Activated CD8-positive, alpha-beta T cell treated with anti-CD3 and anti-CD28 coated beads, Interleukin-2, amount 10 ng/mL, durations not matched to agents 7 days and 5 days (primary cell): ENCODE results near the gene CES1. TPM values are rescaled to one million over a fixed set of nuclear protein-coding genes. Genes with fewer than 3 reads are reported as not detected.
"Not testable (repeated sequence)": the region's sequence is repeated elsewhere in the genome, so short reads cannot be mapped to it uniquely, and the experiment has no call there.

ENCODE experiments used
- ATAC-seq: fragments of 150-1000 bp; cut with Tn5 transposase; one replicate; pipeline ENCODE4 v1.10.0; 2021; ENCODE audit warnings: moderate library complexity
- CTCF ChIA-PET: fragments of 350-600 bp; sonication (Branson Sonifier 250); formaldehyde crosslinking; loops from one replicate; lab custom pipeline; 2021; ENCODE audit warnings: antibody characterized with exemption; lab: Charles Lee
- POLR2A ChIA-PET: fragments of 350-600 bp; sonication (Branson Sonifier 250); formaldehyde crosslinking; loops from one replicate; lab custom pipeline; 2021; ENCODE audit warnings: antibody characterized with exemption; lab: Charles Lee
- DNase-seq: peaks from one replicate; pipeline ENCODE4 v3.0.0-alpha.2; 2020
- H3K27ac Mint-ChIP-seq: one replicate; pipeline ENCODE4 v1.8.0; 2021; ENCODE audit warnings: mild to moderate bottlenecking, mixed read lengths
- H3K27me3 Mint-ChIP-seq: one replicate; pipeline ENCODE4 v1.8.0; 2021; ENCODE audit warnings: low read depth, mixed read lengths
- H3K36me3 Mint-ChIP-seq: one replicate; pipeline ENCODE4 v1.8.0; 2021; ENCODE audit warnings: low read depth, mixed read lengths
- H3K4me1 Mint-ChIP-seq: one replicate; pipeline ENCODE4 v1.8.0; 2021; ENCODE audit warnings: low read depth, mixed read lengths
- H3K4me3 Mint-ChIP-seq: one replicate; pipeline ENCODE4 v1.8.0; 2021; ENCODE audit warnings: mild to moderate bottlenecking, mixed read lengths
- H3K9me3 Mint-ChIP-seq: one replicate; pipeline ENCODE4 v1.8.0; 2022; ENCODE audit warnings: mixed read lengths; ENCODE audit not compliant: insufficient read depth
- total RNA-seq, 2 experiments: library from RNA; stranded (reverse); gene quantifications; one replicate each; pipeline ENCODE4 v1.2.3, GENCODE V29; 2021

CES1 gene
- total RNA-seq, 2 experiments from 2014 or later, result not detected

DNA sequence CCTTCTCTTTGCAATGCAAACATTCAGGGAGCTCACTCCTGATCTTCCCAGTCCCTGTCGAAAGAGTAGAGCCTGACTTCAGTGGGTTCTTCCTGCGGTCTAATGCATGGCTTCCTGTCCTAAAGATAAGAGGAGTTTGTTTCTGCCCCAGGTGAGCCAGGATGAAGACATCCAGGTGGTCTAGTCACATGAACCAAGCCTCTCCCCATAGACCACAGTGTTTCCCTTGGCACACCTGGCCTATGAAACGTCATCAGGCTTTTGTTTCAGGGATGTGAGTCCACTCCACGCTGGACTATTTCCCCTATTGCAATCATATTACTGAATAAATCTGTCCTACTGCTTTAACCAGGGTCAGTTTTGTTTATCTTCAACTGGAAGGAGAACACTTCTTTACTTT, 21.1 kb downstream of the CES1 start:
- H3K27me3 Mint-ChIP-seq, result no peaks in the 10 kb centered on the region
- H3K4me1 Mint-ChIP-seq, result no peaks in the 10 kb centered on the region
- H3K36me3 Mint-ChIP-seq, result no peaks in the 10 kb centered on the region
- no peak overlapping the region for H3K4me3 Mint-ChIP-seq
- no peaks in the 10 kb centered on the region for H3K9me3 Mint-ChIP-seq
- CTCF ChIA-PET, result no interaction called here
- H3K27ac Mint-ChIP-seq, result no peak overlapping the region
- DNase-seq (no peak), ATAC-seq (no peak)
- POLR2A ChIA-PET, result no interaction called here

DNA sequence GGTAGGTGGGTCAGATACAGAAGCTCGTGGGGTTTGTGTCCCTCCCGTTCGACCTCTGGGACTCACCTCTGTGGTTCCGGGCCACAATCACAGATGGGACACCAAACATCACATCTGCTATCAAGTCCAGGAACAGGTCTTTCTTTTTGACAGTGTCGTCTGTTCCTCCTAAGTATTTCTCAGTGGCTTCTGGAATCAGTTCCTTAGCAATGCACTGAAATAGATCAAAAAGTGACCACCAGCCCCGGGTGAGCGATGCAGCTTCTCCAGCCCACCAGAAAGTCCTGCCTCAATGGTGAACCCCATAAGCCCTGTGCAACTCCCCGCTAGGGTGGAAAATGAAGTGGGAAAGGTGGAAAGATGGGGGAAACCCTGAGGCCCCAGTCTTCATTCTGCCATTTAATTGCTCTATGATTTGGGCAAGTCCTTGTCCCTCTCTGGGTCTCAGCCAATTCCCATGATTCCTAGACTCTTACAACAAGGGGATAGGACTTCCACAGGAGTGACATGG, 22.4 kb downstream of the CES1 start:
- Mint-ChIP-seq H3K9me3 (no peaks in the 10 kb centered on the region), H3K4me1 (no peaks in the 10 kb centered on the region), H3K36me3 (no peaks in the 10 kb centered on the region), H3K4me3 (no peak overlapping the region), H3K27me3 (no peaks in the 10 kb centered on the region), H3K27ac (no peak overlapping the region)
- POLR2A ChIA-PET, result no interaction called here
- CTCF ChIA-PET, result no interaction called here
- no peak for DNase-seq
- ATAC-seq, result no peak

DNA sequence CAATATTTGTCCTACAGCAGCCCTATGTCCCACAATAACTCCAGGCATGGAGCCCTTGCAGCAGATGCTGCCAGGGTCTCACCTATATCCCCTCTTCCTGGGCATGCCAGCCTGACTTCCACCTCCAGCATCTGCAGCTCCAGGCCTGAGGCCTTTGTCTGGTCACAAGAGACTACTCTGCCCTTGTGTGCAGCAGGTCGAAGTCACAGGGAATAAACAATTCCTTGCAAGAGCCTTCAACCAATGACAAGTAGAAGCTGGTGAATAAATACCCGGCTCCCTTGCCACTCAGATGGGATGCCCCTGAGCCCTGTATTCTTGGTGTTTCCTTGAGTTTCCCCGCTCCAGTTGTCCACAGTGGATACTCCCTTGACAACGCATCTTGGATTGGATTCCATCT, 23.0 kb downstream of the CES1 start:
- no peaks in the 10 kb centered on the region for H3K9me3 Mint-ChIP-seq
- H3K4me3 Mint-ChIP-seq, result no peak overlapping the region
- no peaks in the 10 kb centered on the region for H3K27me3 Mint-ChIP-seq
- ChIA-PET CTCF (no interaction called here), POLR2A (no interaction called here)
- no peaks in the 10 kb centered on the region for H3K4me1 Mint-ChIP-seq
- DNase-seq (no peak), ATAC-seq (no peak)
- no peaks in the 10 kb centered on the region for H3K36me3 Mint-ChIP-seq
- H3K27ac Mint-ChIP-seq, result no peak overlapping the region

DNA sequence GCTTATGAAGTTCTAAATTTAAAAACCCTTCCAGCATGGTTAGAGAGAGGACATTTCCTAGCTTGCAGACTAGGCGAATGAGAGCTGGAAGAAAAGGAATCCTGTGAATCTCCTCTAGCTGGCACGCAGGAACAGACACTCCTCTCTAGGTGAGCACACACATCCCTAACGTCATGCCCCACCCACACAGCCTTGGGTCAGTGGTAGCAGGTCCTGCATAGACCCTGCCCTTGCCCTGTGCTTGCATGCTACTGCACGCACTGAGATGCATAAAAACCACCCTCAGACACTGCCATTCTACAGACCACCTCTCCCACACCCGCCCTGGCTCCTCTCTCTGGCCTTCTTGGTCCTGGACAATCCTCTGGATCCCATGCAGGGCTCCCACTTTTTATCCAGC, 23.5 kb downstream of the CES1 start:
- Mint-ChIP-seq H3K9me3 (no peaks in the 10 kb centered on the region), H3K27ac (no peak overlapping the region), H3K4me1 (no peaks in the 10 kb centered on the region), H3K36me3 (no peaks in the 10 kb centered on the region), H3K4me3 (no peak overlapping the region), H3K27me3 (no peaks in the 10 kb centered on the region)
- CTCF ChIA-PET, result no interaction called here
- DNase-seq, result no peak
- ATAC-seq, result no peak
- POLR2A ChIA-PET, result no interaction called here

DNA sequence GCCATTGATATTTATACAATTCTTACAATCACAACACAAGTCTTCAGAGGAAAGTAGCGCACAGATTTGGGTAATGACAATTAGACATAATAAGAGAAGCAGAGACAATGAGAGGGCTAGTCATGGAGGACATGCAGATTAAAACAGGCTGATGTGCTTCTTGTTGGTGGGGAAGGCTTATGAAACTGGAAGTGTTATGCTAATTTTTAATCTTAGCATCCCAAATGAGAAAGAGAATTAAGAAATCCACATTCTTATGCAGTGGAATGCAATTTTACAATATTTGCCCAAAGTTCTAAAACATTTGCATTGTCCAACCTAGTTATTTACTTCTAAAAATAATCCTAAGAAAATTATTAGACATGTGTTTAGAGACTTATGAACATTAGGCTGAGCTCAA, 24.6 kb downstream of the CES1 start:
- H3K27ac Mint-ChIP-seq, H3K9me3 Mint-ChIP-seq, POLR2A ChIA-PET, CTCF ChIA-PET, H3K36me3 Mint-ChIP-seq, H3K4me3 Mint-ChIP-seq, H3K27me3 Mint-ChIP-seq, H3K4me1 Mint-ChIP-seq, ATAC-seq, DNase-seq: not testable (repeated sequence)

DNA sequence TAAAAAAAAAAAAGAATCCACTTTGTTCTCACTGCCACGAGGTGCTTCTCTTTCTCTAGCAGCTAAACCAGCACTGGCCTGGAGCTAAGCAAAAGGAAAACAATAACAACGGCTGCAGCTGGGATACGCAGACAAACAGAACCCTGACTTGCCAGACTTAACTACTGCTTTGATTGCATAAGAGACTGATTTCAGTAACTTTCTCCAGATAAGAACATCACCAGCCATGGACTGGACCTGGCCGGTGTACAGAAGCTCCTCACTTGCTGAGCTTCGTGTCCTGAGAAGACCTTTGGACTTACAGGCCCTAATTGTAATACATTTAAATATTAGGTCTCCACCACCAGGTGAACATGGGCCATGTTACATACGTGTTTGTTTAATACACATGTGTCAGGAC, 27.8 kb downstream of the CES1 start:
- CTCF ChIA-PET, H3K9me3 Mint-ChIP-seq, H3K4me1 Mint-ChIP-seq: not testable (repeated sequence)

DNA sequence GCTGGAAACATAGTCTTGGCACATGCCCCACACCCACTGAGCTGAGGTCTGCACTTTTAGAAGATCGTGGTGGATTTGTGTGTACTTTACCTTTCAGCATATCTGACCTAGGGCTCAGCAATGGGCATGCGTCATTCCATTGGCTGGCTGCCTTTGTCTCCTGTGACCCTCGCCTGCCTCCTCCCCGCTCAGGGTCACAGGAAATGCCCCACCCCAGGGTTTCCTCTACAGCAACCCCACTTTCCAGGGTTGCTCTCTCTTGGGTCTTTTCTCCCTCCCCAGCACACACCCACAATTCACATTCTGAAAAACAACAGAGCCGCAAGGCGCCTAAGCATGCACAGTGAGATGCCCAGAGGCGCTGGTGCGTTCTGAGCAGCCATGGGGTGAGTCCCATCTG, 29.2 kb downstream of the CES1 start:
- ATAC-seq, H3K9me3 Mint-ChIP-seq, DNase-seq, H3K27me3 Mint-ChIP-seq, H3K36me3 Mint-ChIP-seq, CTCF ChIA-PET, H3K27ac Mint-ChIP-seq, H3K4me1 Mint-ChIP-seq, H3K4me3 Mint-ChIP-seq, POLR2A ChIA-PET: not testable (repeated sequence)

More for the DNA sequence above, 27.8 kb downstream of the CES1 start:
- H3K36me3 Mint-ChIP-seq, H3K27me3 Mint-ChIP-seq, ATAC-seq, DNase-seq, POLR2A ChIA-PET, H3K27ac Mint-ChIP-seq, H3K4me3 Mint-ChIP-seq: not testable (repeated sequence)

DNA sequence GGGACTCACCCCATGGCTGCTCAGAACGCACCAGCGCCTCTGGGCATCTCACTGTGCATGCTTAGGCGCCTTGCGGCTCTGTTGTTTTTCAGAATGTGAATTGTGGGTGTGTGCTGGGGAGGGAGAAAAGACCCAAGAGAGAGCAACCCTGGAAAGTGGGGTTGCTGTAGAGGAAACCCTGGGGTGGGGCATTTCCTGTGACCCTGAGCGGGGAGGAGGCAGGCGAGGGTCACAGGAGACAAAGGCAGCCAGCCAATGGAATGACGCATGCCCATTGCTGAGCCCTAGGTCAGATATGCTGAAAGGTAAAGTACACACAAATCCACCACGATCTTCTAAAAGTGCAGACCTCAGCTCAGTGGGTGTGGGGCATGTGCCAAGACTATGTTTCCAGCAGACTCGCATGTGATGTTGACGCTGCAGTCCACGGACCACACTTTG, 39.9 kb downstream of the CES1 start:
- H3K9me3 Mint-ChIP-seq, H3K4me3 Mint-ChIP-seq, ATAC-seq, H3K27ac Mint-ChIP-seq, H3K27me3 Mint-ChIP-seq, CTCF ChIA-PET, POLR2A ChIA-PET, H3K36me3 Mint-ChIP-seq, DNase-seq, H3K4me1 Mint-ChIP-seq: not testable (repeated sequence)

DNA sequence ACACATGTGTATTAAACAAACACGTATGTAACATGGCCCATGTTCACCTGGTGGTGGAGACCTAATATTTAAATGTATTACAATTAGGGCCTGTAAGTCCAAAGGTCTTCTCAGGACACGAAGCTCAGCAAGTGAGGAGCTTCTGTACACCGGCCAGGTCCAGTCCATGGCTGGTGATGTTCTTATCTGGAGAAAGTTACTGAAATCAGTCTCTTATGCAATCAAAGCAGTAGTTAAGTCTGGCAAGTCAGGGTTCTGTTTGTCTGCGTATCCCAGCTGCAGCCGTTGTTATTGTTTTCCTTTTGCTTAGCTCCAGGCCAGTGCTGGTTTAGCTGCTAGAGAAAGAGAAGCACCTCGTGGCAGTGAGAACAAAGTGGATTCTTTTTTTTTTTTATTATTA, 41.4 kb downstream of the CES1 start:
- H3K9me3 Mint-ChIP-seq, POLR2A ChIA-PET, H3K4me1 Mint-ChIP-seq, H3K36me3 Mint-ChIP-seq, ATAC-seq, H3K27ac Mint-ChIP-seq, H3K27me3 Mint-ChIP-seq, H3K4me3 Mint-ChIP-seq, DNase-seq, CTCF ChIA-PET: not testable (repeated sequence)

DNA sequence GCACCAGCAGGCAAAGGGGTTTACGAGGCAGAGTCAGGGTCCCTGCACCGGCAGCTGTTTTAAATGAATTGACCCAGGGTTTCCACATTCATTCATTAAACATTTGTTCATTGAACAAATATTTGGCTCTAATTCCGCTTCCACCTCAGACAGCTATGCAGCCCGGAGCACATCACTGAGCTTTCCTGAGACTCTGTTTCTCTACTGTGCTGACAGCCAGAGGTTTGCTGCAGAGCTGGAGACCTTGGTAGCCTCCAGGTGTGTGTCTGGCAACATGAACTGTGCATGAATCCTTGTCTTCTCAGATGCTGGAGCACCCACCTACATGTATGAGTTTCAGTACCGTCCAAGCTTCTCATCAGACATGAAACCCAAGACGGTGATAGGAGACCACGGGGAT, 42.7 kb downstream of the CES1 start:
- POLR2A ChIA-PET, ATAC-seq, CTCF ChIA-PET, H3K4me3 Mint-ChIP-seq, H3K27me3 Mint-ChIP-seq, H3K9me3 Mint-ChIP-seq, H3K36me3 Mint-ChIP-seq, DNase-seq, H3K27ac Mint-ChIP-seq, H3K4me1 Mint-ChIP-seq: not testable (repeated sequence)

DNA sequence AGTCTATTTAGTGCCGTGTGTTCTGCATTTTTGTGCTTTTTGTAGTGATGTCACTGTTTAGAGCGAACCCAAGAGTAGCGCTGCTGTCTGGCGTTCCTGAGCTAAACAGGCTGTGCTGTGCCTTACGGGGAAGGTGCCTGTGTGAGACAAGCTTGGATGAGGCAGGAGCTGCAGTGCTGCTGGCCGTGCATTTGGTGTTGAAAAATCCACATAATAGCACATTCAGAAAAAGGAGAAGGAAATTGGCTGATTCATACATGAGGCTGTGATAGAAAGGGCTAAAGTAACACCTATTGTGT, 50.2 kb downstream of the CES1 start:
- CTCF ChIA-PET, H3K36me3 Mint-ChIP-seq, H3K9me3 Mint-ChIP-seq, ATAC-seq, H3K27me3 Mint-ChIP-seq, POLR2A ChIA-PET, H3K27ac Mint-ChIP-seq, H3K4me1 Mint-ChIP-seq, DNase-seq, H3K4me3 Mint-ChIP-seq: not testable (repeated sequence)

DNA sequence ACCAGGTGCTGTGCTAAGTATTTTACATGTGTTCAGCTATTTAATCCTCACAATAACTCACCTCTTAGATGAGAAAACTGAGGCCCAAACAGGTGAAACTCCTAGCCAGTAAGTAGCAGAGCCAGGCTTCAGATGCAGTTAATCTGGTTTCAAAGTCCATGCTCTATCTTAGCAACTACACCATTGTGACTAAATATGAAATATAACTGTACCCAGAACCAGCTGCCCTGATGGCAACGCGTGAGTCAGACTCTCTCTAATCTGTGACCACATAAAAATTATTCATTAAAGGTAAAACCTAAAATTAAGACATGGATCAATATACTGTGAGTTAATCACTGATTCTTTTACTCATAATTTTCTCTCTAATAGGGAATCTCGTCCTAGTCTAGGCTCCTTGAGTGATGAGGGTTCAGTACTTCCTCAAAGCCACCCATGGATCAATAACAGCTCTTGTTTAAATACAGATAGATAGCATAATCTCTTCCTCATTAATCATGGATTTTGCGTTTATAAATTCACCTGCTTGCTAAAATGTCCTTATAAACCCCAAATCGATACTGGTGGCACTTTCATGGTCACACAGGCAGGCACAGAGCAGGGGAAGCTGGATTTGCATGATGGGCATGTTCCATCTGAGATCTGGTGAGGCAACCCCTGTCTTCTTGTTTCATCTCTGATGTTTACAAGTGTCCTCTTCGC, 50.7 kb downstream of the CES1 start:
- H3K9me3 Mint-ChIP-seq, CTCF ChIA-PET, DNase-seq, ATAC-seq, POLR2A ChIA-PET, H3K4me1 Mint-ChIP-seq, H3K36me3 Mint-ChIP-seq, H3K27me3 Mint-ChIP-seq, H3K4me3 Mint-ChIP-seq, H3K27ac Mint-ChIP-seq: not testable (repeated sequence)

DNA sequence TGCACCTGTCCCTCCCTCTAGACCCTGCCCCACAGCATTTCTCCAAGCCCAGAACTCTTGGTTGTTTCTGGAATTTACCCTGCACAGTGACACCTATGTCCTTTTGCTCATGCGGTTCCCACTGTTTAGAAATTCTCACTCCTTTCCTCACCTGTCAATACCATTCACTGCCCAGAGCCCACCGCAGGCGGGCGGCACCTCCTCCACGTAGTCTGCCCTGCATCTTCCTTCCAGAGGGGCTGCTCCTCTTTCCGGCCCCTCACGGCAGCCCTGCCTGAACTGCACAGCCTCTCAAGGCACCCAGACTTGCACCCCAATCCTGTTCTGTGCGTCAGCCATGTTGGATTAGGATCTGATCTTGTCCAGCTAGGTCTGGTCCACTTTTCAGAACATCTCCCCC, 51.4 kb downstream of the CES1 start:
- H3K27me3 Mint-ChIP-seq, H3K4me3 Mint-ChIP-seq, H3K9me3 Mint-ChIP-seq, ATAC-seq, DNase-seq, H3K36me3 Mint-ChIP-seq, POLR2A ChIA-PET, H3K27ac Mint-ChIP-seq, H3K4me1 Mint-ChIP-seq, CTCF ChIA-PET: not testable (repeated sequence)
